CD4-positive, alpha-beta T cell treated with Interleukin-17A for 1 hour (primary cell): ENCODE results near the gene MTHFR.

Source experiments
- DNase-seq: peaks from one replicate; pipeline ENCODE4 v3.0.0-alpha.2; 2020

The MTHFR gene

DNA sequence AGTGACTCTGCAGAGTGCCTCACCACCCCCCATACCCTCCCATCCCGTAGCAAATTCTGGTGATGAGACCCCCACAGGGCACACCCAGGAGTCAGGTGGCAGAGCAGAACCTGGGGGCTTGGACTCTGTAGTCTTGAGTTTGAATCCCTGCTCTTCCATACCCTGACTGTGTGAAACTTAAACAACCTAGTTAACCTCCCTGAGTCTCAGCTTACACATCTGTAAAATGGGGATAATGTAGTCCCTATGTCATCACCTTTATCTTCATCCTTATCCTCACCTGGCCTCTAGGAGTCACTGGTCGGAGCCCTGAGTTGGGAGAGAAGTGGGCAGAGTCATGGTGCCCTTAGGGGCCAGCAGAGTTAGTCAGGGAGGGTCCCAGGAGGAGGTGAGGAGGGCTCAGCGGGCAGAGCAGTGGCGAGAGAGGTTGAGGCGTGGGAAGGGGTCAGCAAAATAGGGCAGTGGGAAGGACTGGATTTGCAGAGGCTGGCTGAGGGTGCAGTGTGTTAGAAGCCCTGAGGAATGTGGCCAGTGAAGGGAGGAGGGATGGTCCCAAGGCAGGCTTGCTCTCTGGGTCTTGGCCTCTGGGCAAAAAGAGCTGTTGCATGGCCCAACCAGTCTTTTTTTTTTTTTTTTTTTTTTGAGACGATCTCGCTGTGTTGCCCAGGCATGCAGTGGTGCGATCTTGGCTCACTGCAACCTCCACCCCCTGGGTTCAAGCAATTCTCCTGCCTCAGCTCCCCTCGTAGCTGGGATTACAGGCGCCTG, 25.2 kb downstream of the MTHFR start:
- no peak for DNase-seq

- DNase-seq, result no peak
These were observed 25.9 kb downstream of the MTHFR start for GRCh38 chr1:11779715-11780379.

GRCh38 chr1:11778844-11779623, 26.7 kb downstream of the MTHFR start:
- DNase-seq, result no peak

GRCh38 chr1:11778336-11778735, 27.4 kb downstream of the MTHFR start:
- DNase-seq, result no peak

GRCh38 chr1:11777658-11778322, 28.0 kb downstream of the MTHFR start:
- DNase-seq, result no peak

DNA sequence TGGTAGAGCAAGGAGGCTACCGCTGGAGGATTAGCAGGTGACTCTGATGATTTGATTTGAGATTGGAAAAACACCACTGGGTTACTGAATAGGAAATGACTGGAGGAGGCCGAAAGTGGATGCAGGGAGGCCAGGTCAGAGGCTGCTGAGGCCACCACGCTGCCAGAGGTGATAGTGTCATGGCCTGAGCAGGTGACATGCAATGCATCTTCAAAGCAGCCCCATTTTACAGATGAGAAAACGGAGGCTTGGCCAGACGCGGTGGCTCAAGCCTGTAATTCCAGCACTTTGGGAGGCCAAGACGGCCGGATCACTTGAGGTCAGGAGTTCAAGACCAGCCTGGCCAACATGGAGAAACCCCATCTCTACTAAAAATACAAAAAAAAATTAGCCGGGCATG, 31.0 kb downstream of the MTHFR start:
- no peak for DNase-seq

- no peak for DNase-seq
These were observed 33.3 kb downstream of the MTHFR start for GRCh38 chr1:11772458-11772857.

DNA sequence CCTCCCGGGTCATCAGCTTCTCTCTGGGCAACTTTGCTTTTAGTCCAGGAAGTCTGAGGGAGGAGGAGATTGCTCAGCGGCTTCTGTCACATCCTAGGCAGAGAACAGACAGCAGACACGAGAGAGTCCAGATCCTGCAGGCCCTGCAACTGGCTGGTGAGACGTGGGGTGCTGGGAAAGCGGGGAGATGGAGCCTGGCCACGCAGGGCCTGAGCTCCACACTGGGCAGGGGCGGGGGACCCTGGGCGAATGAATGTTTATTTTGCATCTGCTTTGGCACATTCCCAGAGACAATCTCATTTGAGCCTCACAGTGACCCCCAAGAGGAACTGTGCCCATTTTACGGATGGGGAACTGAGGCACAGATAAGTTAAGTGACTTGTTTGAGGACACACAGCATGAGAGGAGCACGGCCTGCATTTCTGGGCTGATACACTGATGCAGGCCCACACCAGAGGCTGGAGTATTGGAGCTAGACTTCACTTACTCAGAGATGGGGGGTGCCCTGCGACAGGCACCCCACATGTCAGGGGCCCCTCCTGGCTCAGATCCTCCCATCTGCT, 34.2 kb downstream of the MTHFR start:
- no peak for DNase-seq

DNA sequence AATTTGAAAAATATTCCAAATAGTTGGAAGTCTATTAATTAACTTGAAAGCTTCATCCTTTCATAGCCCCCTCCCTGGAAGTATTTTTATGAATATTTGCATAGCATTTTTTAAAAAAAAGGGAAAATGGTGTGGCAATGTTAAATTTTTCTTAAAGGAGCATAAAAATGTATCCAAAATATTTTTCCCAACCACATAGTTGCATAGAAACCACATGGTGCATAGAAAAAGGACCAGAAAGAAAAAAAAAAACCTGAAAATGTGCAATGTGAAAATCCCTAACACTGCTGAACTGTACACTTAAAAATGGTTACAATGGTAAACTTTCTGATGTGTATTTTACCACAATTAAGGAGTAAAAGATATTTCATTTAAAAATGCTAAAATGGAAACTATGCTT, 35.8 kb downstream of the MTHFR start:
- no peak for DNase-seq

DNA sequence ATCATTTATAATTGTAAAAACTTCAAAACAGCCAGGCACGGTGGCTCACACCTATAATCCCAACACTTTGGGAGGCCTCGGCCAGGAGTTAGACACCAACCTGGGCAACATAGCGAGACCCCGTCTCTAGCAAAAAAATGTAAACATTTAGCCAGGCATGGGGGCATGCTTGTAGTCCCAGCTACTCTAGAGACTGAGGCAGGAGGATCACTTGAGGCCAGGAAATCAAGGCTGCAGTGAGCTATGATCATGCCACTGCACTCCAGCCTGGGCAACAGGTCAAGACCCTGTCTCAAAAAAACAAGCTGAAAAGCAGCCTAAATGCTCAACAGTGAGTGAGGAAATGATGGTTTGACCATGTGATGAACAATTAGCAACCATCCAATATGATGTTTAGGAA, 36.5 kb downstream of the MTHFR start:
- DNase-seq, result no peak

- DNase-seq, result no peak
These were observed 36.9 kb downstream of the MTHFR start for GRCh38 chr1:11768821-11769220.

DNA sequence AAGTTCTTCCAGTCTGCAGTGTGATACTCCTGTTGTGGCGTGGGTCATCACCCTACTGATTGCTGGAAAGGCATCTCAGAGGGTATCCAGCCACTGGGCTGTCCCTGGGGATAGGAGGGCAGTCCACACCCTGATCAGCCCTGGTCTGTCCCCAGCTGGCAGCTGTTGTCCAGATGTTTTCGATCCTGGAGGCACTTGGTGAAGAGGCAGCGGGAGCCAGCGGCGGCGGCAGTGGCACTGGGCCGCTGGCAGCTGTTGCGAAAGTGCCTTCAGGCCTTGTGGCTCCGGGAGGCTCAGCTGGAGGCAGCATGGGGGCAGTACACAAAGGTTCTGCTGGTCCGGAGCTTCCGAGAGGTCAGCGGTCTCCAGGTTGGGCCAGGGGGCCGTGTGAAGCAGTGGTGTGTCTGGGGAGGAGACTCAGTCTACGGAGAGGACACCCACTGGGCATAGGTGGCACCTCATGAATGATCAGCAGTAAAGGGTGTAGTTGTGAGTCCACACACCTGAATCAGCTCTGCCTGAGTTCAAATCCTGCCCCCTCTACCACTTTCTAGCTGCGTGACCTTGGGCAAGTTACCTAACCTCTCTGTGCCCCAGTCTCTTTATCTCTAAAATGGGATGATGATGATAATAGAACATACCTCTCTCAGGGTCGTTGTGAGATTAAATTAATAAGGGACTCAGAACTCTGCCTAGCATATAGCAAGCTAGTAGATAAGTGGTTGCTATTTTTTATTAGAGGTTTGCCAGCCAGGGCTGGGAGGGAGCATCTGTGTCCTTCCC, 37.7 kb downstream of the MTHFR start:
- DNase-seq, result no peak

DNA sequence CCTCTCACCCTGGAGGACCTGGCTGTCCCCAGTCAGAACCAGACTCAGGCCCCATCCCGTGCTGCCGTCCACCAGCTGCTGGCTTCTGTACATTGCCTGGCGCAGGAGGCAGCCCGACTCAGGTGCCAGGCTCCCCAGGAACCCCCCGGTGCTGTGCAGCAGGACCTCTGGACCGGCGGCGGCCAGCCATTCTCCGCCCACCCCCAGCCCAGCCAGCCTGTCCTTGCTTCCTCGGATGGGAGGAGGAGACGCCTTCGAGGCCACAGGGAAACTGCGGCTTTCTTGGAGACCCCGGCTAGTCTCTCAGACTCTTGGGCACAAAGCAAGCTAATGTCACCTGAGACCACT, 39.4 kb downstream of the MTHFR start:
- no peak for DNase-seq

DNA sequence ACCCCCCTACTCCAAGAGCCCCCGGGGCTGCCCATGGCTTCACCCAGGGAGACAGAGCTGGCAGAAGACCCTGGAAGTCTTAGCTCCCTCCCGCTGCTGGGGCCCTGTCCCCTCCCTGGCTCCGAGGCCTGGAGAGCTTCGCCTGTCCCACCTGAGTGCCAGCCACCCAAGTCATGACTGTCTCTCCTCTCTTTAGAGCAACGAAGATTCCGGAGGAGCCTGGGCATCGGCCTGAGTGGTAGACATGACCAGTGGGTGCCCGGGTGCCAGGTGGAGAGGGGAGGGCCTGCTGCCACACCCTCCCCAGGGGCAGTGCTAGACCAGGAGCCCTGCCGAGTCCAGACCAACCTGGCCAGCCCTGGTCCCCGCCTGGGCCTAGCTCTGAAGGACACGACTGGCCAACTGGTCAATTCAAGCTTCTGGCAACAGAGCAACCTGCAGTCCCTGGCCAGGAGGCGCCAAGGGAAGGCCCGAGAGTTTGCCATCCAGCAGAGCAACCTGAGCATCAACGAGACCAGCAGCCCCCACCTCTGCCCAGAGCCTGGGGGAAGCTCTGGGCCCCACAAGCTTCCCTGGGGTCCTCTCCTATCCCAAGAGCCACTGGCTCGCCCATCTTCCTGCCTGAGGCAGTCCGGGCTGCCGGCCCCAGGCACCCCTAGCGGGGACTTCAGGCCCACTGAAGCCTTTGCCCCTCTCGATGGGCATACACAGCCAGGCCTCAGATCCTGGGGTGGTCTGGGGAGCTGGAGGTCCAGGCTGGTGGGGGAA, 39.9 kb downstream of the MTHFR start:
- DNase-seq, result no peak

DNA sequence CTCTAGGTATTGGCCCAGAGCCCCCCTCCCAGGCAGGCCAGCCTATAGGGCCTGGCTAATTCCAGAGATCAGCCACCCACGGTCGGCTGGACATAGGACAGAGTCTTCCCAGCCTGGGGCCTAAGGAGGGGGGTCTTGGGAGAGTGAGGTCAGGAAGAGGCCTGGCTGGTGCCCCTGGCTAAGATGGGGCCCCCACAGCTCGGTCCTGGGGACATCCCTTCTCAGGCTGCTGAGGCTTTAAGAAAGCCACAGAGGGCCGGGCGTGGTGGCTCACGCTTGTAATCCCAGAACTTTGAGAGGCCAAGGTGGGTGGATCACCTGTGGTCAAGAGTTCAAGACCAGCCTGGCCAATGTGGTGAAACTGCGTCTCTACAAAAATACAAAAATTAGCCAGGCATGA, 41.2 kb downstream of the MTHFR start:
- DNase-seq, result no peak

DNA sequence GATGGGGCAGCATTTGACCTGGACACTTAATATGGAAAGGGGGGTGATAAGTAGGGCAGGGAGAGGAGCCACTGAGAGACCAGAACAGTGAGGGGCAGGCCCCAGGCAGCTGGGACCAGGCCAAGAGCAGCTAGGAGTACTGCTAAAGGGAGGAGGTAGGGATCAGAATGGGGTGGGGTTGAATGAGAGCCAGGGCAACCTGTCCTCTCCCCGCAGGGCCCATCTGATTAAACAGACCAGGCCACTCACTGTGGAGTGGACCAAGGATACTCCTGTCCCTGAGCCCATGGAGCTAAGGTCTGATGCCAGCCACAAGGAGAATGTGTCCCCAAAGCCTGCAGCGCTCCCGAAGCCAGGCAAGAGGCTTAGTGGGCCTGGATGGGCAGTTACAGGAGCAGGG, 41.6 kb downstream of the MTHFR start:
- no peak for DNase-seq

GRCh38 chr1:11761988-11762406, 43.8 kb downstream of the MTHFR start, which contains the start of gene C1orf167:
Gene C1orf167, plus strand, starts transcription at chr1:11762193. Its CDS starts 2,208 bp downstream, at chr1:11764401.
- DNase-seq, result peak; percentile 24

- no peak for DNase-seq
These were observed 44.5 kb downstream of the MTHFR start for GRCh38 chr1:11761285-11761684.

- no peak for DNase-seq
These were observed 46.0 kb downstream of the MTHFR start for GRCh38 chr1:11759791-11760190.

GRCh38 chr1:11757047-11757446, 48.7 kb downstream of the MTHFR start:
- DNase-seq, result no peak

- DNase-seq, result no peak
These were observed 52.1 kb downstream of the MTHFR start for GRCh38 chr1:11753555-11754208.
